GM23338 (cell line): ENCODE results near the gene BUB1. TPM values are rescaled to one million over a fixed set of nuclear protein-coding genes. Genes with fewer than 3 reads are reported as not detected.

Experiments used
- ATAC-seq: fragments of 200-7000 bp; cut with Tn5 transposase; 3 replicates; pipeline ENCODE4 v1.9.1; 2020
- DNase-seq: peaks from one replicate; pipeline ENCODE4 v3.0.0-alpha.2; 2015; ENCODE audit warnings: low spot score
- H2AFZ ChIP-seq: fragments of 200-600 bp; sonication (generic); 2 replicates; pipeline ENCODE4 v1.8.0; 2016; ENCODE audit warnings: antibody characterized with exemption, mild to moderate bottlenecking, moderate library complexity
- H3F3A ChIP-seq: fragments of 200-600 bp; sonication (generic); replicated peaks from 2 replicates; pipeline ENCODE4 v1.8.0; 2017; ENCODE audit warnings: antibody characterized with exemption, mixed run types, low read depth
- H3K27ac ChIP-seq: fragments of 200-600 bp; sonication (generic); 2 replicates; pipeline ENCODE4 v1.6.1; 2016; ENCODE audit warnings: low read depth
- H3K27me3 ChIP-seq: fragments of 200-600 bp; sonication (generic); 2 replicates; pipeline ENCODE4 v1.8.0; 2016; ENCODE audit warnings: mild to moderate bottlenecking, mixed run types, moderate library complexity; ENCODE audit not compliant: insufficient read depth
- H3K36me3 ChIP-seq: fragments of 200-600 bp; sonication (generic); 2 replicates; pipeline ENCODE4 v1.8.0; 2016; ENCODE audit warnings: mild to moderate bottlenecking; ENCODE audit not compliant: insufficient read depth
- H3K4me1 ChIP-seq: fragments of 200-600 bp; sonication (generic); 2 replicates; pipeline ENCODE4 v1.8.0; 2016; ENCODE audit warnings: mild to moderate bottlenecking, moderate library complexity; ENCODE audit not compliant: insufficient read depth
- H3K4me2 ChIP-seq: fragments of 200-600 bp; sonication (generic); 2 replicates; pipeline ENCODE4 v1.7.1; 2017; ENCODE audit warnings: mixed run types
- H3K4me3 ChIP-seq: fragments of 200-600 bp; sonication (generic); 2 replicates; pipeline ENCODE4 v1.6.1; 2016; ENCODE audit warnings: mixed run types
- H3K79me2 ChIP-seq: fragments of 200-600 bp; sonication (generic); replicated peaks from 2 replicates; pipeline ENCODE4 v1.8.0; 2017; ENCODE audit warnings: mild to moderate bottlenecking; ENCODE audit not compliant: insufficient read depth
- H3K9me2 ChIP-seq: fragments of 200-600 bp; sonication (generic); 2 replicates; pipeline ENCODE4 v1.8.0; 2017; ENCODE audit not compliant: insufficient read depth
- H4K20me1 ChIP-seq: fragments of 200-600 bp; sonication (generic); replicated peaks from 2 replicates; pipeline ENCODE4 v1.8.0; 2017; ENCODE audit warnings: mild to moderate bottlenecking; ENCODE audit not compliant: insufficient read depth
- H3K27ac Mint-ChIP-seq: 2 replicates; pipeline ENCODE4 v1.8.0; 2020; ENCODE audit warnings: inconsistent platforms, mild to moderate bottlenecking, moderate library complexity, mixed read lengths
- H3K27me3 Mint-ChIP-seq: 3 replicates; pipeline ENCODE4 v1.8.0; 2022; ENCODE audit warnings: low read depth, mild to moderate bottlenecking, moderate library complexity, mixed read lengths, inconsistent platforms; ENCODE audit not compliant: insufficient read depth, poor library complexity
- H3K36me3 Mint-ChIP-seq: 3 replicates; pipeline ENCODE4 v1.8.0; 2021; ENCODE audit warnings: low read depth, mild to moderate bottlenecking, inconsistent platforms, moderate library complexity, mixed read lengths
- H3K4me1 Mint-ChIP-seq: 3 replicates; pipeline ENCODE4 v1.8.0; 2020; ENCODE audit warnings: mild to moderate bottlenecking, inconsistent platforms, mixed read lengths
- H3K4me3 Mint-ChIP-seq: 3 replicates; pipeline ENCODE4 v1.8.0; 2021; ENCODE audit warnings: moderate library complexity, mild to moderate bottlenecking, inconsistent platforms, mixed read lengths
- H3K9me3 Mint-ChIP-seq: 3 replicates; pipeline ENCODE4 v1.8.0; 2020; ENCODE audit warnings: moderate library complexity, mild to moderate bottlenecking, inconsistent platforms, mixed read lengths
- EZH2 ChIP-seq: fragments of 200-600 bp; sonication (generic); IDR thresholded peaks from one replicate; pipeline ENCODE4 v1.8.0; 2017; ENCODE audit warnings: antibody characterized with exemption, mild to moderate bottlenecking, low read depth; ENCODE audit not compliant: unreplicated experiment
- EZH2phosphoT487 ChIP-seq: fragments of 200-600 bp; sonication (generic); IDR thresholded peaks from one replicate; pipeline ENCODE4 v1.8.1; 2018; ENCODE audit warnings: antibody characterized with exemption; ENCODE audit not compliant: unreplicated experiment
- POLR2AphosphoS5 ChIP-seq: IDR thresholded peaks from 2 replicates; pipeline ENCODE4 v1.6.1; 2016; ENCODE audit warnings: antibody characterized with exemption, low read depth
- ZNF114 ChIP-seq: fragments of 250-450 bp; sonication (Bioruptor Pico); IDR thresholded peaks from 2 replicates; pipeline ENCODE4 v1.5.0; 2020; ENCODE audit warnings: mild to moderate bottlenecking, moderate library complexity
- polyA plus RNA-seq: library from polyadenylated mRNA; unstranded; fragments of >200 nt; fragmentation: Nextera tagmentation; extraction: Ambion mirVana; gene quantifications from 2 replicates; pipeline ENCODE4 v1.2.1, GENCODE V29; 2016
- total RNA-seq: library from RNA; depleted of rRNA; stranded (reverse); fragments of >200 nt; shearing (Covaris generic); gene quantifications from 2 replicates; pipeline ENCODE4 v1.2.3, GENCODE V29; 2014
- TF ChIP-seq, protein P1 (sequence below): fragments of 250-450 bp; sonication (Bioruptor Pico); IDR thresholded peaks from 2 replicates; pipeline ENCODE4 v1.5.0; 2020; ENCODE audit warnings: mild to moderate bottlenecking, moderate library complexity
- TF ChIP-seq, protein P2 (sequence below): IDR thresholded peaks from 2 replicates; pipeline ENCODE4 v1.6.1; 2016; ENCODE audit warnings: antibody characterized with exemption

Gene BUB1
- total and polyA plus RNA-seq, 2 experiments from 2014 or later, result 59.4 to 184 TPM

- ATAC-seq, result no peak
Measured at GRCh38 chr2:110647777-110648176, 30.1 kb downstream of the BUB1 start.

More at GRCh38 chr2:110647777-110648176, 30.1 kb downstream of the BUB1 start:
- H3K79me2 ChIP-seq, result peaks cover 47% of the 10 kb centered on the region
- no peaks in the 10 kb centered on the region for H3K27me3 ChIP-seq
- H3K4me3 ChIP-seq, result no peak overlapping the region
- no peak overlapping the region for H3K27ac ChIP-seq
- H3K9me2 ChIP-seq, result no peaks in the 10 kb centered on the region
- Mint-ChIP-seq H3K4me3 (no peak overlapping the region), H3K4me1 (no peaks in the 10 kb centered on the region), H3K9me3 (no peaks in the 10 kb centered on the region), H3K27me3 (no peaks in the 10 kb centered on the region), H3K36me3 (peaks cover 70% of the 10 kb centered on the region), H3K27ac (no peak overlapping the region)
- H2AFZ ChIP-seq, result no peak overlapping the region
- H3K36me3 ChIP-seq, result peaks cover 34% of the 10 kb centered on the region; the same call in 1 of the 2 replicates
- no peaks in the 10 kb centered on the region for H3F3A ChIP-seq
- H4K20me1 ChIP-seq, result peaks cover 27% of the 10 kb centered on the region
- H3K4me2 ChIP-seq, result no peak overlapping the region
- TF ChIP-seq EZH2, result no peak
- TF ChIP-seq, protein P1, sequence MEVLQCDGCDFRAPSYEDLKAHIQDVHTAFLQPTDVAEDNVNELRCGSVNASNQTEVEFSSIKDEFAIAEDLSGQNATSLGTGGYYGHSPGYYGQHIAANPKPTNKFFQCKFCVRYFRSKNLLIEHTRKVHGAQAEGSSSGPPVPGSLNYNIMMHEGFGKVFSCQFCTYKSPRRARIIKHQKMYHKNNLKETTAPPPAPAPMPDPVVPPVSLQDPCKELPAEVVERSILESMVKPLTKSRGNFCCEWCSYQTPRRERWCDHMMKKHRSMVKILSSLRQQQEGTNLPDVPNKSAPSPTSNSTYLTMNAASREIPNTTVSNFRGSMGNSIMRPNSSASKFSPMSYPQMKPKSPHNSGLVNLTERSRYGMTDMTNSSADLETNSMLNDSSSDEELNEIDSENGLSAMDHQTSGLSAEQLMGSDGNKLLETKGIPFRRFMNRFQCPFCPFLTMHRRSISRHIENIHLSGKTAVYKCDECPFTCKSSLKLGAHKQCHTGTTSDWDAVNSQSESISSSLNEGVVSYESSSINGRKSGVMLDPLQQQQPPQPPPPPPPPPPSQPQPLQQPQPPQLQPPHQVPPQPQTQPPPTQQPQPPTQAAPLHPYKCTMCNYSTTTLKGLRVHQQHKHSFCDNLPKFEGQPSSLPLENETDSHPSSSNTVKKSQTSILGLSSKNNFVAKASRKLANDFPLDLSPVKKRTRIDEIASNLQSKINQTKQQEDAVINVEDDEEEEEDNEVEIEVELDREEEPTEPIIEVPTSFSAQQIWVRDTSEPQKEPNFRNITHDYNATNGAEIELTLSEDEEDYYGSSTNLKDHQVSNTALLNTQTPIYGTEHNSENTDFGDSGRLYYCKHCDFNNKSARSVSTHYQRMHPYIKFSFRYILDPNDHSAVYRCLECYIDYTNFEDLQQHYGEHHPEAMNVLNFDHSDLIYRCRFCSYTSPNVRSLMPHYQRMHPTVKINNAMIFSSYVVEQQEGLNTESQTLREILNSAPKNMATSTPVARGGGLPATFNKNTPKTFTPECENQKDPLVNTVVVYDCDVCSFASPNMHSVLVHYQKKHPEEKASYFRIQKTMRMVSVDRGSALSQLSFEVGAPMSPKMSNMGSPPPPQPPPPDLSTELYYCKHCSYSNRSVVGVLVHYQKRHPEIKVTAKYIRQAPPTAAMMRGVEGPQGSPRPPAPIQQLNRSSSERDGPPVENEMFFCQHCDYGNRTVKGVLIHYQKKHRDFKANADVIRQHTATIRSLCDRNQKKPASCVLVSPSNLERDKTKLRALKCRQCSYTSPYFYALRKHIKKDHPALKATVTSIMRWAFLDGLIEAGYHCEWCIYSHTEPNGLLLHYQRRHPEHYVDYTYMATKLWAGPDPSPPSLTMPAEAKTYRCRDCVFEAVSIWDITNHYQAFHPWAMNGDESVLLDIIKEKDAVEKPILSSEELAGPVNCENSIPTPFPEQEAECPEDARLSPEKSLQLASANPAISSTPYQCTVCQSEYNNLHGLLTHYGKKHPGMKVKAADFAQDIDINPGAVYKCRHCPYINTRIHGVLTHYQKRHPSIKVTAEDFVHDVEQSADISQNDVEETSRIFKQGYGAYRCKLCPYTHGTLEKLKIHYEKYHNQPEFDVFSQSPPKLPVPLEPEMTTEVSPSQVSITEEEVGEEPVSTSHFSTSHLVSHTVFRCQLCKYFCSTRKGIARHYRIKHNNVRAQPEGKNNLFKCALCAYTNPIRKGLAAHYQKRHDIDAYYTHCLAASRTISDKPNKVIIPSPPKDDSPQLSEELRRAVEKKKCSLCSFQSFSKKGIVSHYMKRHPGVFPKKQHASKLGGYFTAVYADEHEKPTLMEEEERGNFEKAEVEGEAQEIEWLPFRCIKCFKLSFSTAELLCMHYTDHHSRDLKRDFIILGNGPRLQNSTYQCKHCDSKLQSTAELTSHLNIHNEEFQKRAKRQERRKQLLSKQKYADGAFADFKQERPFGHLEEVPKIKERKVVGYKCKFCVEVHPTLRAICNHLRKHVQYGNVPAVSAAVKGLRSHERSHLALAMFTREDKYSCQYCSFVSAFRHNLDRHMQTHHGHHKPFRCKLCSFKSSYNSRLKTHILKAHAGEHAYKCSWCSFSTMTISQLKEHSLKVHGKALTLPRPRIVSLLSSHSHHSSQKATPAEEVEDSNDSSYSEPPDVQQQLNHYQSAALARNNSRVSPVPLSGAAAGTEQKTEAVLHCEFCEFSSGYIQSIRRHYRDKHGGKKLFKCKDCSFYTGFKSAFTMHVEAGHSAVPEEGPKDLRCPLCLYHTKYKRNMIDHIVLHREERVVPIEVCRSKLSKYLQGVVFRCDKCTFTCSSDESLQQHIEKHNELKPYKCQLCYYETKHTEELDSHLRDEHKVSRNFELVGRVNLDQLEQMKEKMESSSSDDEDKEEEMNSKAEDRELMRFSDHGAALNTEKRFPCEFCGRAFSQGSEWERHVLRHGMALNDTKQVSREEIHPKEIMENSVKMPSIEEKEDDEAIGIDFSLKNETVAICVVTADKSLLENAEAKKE (CRISPR knock-in tag), result no peak
- no peak for TF ChIP-seq POLR2AphosphoS5
- no peak for TF ChIP-seq ZNF114 (CRISPR knock-in tag)
- TF ChIP-seq EZH2phosphoT487, result no peak
- TF ChIP-seq, protein P2, sequence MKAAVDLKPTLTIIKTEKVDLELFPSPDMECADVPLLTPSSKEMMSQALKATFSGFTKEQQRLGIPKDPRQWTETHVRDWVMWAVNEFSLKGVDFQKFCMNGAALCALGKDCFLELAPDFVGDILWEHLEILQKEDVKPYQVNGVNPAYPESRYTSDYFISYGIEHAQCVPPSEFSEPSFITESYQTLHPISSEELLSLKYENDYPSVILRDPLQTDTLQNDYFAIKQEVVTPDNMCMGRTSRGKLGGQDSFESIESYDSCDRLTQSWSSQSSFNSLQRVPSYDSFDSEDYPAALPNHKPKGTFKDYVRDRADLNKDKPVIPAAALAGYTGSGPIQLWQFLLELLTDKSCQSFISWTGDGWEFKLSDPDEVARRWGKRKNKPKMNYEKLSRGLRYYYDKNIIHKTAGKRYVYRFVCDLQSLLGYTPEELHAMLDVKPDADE, result no peak
- H3K4me1 ChIP-seq, result no peaks in the 10 kb centered on the region
- DNase-seq, result no peak
